ENCODE measurements around the gene VPS33A. TPM values are rescaled to one million over a fixed set of nuclear protein-coding genes. Genes with fewer than 3 reads are reported as not detected.

The VPS33A gene
- total RNA-seq, 1 experiment from 2014 or later = 18.9 TPM

DNA sequence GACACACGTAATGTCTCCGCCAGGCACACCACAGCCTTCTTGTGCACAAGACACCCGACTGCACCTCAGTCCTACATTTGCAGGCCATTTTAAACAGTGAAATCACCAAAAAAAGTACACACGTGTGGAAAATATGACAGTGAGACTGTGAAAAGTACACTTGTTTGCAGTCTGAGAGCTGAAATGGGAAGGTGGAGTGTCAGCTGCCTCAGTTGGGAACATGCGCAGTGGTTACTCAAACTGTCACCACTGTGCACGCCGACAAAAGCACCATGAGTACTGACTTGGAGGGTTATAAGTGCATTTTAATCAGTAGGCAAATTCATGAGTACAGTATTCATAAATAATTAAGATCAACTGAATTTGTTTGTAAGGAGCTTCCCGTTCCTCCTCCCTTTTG, 15.8 kb downstream of the VPS33A start:
- BruUV-seq (replicated peaks) = no TSS peak
- H3K27me3 Mint-ChIP-seq (ENCODE audit: unreplicated experiment) = no peaks in the 10 kb centered on the region
- H3K27ac Mint-ChIP-seq (ENCODE audit: unreplicated experiment) = no peak overlapping the region
- no peaks in the 10 kb centered on the region for H3K9me3 Mint-ChIP-seq (ENCODE audit: low read depth, unreplicated experiment)
- H3K4me1 Mint-ChIP-seq (ENCODE audit: low read depth, unreplicated experiment) = no peaks in the 10 kb centered on the region
- TF ChIP-seq, protein P1, sequence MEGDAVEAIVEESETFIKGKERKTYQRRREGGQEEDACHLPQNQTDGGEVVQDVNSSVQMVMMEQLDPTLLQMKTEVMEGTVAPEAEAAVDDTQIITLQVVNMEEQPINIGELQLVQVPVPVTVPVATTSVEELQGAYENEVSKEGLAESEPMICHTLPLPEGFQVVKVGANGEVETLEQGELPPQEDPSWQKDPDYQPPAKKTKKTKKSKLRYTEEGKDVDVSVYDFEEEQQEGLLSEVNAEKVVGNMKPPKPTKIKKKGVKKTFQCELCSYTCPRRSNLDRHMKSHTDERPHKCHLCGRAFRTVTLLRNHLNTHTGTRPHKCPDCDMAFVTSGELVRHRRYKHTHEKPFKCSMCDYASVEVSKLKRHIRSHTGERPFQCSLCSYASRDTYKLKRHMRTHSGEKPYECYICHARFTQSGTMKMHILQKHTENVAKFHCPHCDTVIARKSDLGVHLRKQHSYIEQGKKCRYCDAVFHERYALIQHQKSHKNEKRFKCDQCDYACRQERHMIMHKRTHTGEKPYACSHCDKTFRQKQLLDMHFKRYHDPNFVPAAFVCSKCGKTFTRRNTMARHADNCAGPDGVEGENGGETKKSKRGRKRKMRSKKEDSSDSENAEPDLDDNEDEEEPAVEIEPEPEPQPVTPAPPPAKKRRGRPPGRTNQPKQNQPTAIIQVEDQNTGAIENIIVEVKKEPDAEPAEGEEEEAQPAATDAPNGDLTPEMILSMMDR (IDR thresholded peaks at IDR 0.05; ENCODE audit: unreplicated experiment) = no peak
- no peak for DNase-seq
- peaks cover 5% of the 10 kb centered on the region for H3K36me3 Mint-ChIP-seq (ENCODE audit: insufficient read depth, unreplicated experiment)
- intact Hi-C loops (cut with micrococcal nuclease; ENCODE audit: unreplicated experiment) = no loop called here
- no peak overlapping the region for H3K4me3 Mint-ChIP-seq (ENCODE audit: low read depth, unreplicated experiment)
- CTCF ChIA-PET = no interaction called here

DNA sequence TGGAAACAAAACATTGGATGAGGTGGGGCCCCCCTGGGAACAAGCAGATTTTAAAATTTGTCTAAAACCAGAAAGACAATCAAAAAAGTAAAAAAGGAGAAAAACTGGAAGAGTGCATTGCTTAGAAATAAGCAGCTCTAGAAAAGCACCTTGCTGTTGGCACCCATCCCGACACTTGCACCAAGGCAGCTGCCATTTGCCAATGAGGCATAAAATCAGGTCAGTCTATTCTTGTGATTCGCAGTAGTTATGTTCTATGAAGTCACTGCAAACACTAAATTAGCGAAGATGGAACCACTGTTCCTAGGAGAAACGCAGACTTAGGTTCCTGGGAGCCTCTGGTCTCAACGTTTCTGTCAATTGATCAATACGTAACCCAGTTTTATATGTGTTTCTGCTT, 16.2 kb downstream of the VPS33A start:
- H3K27me3 Mint-ChIP-seq (ENCODE audit: unreplicated experiment) = no peaks in the 10 kb centered on the region
- no peaks in the 10 kb centered on the region for H3K4me1 Mint-ChIP-seq (ENCODE audit: low read depth, unreplicated experiment)
- TF ChIP-seq, protein P1 (IDR thresholded peaks at IDR 0.05; ENCODE audit: unreplicated experiment) = no peak
- CTCF ChIA-PET = no interaction called here
- no peaks in the 10 kb centered on the region for H3K9me3 Mint-ChIP-seq (ENCODE audit: low read depth, unreplicated experiment)
- DNase-seq = no peak
- peaks cover 5% of the 10 kb centered on the region for H3K36me3 Mint-ChIP-seq (ENCODE audit: insufficient read depth, unreplicated experiment)
- no TSS peak for BruUV-seq (replicated peaks)
- H3K27ac Mint-ChIP-seq (ENCODE audit: unreplicated experiment) = no peak overlapping the region
- intact Hi-C loops (cut with micrococcal nuclease; ENCODE audit: unreplicated experiment) = no loop called here
- H3K4me3 Mint-ChIP-seq (ENCODE audit: low read depth, unreplicated experiment) = no peak overlapping the region

DNA sequence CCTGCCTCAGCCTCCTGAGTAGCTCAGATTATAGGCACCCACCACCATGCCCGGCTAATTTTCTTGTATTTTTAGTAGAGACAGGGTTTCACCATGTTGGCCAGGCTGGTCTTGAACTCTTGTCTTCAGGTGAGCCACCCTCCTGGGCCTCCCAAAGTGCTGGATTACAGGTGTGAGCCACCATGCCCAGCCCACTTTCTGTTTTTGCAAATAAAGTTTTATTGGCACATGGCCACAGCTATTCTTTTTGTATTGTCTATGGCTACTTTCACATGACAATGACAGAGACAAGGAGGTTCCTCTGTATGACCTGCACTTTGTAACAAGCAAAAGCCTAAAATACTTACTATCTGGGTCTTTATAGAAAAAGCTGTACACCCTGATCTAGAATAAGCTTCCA, 20.7 kb downstream of the VPS33A start:
- CTCF ChIA-PET = interaction anchor here (0.7 kb wide), 1 partner anchor 365 kb away, joined by 5 read pairs; no protein-coding TSS in a partner anchor

DNA sequence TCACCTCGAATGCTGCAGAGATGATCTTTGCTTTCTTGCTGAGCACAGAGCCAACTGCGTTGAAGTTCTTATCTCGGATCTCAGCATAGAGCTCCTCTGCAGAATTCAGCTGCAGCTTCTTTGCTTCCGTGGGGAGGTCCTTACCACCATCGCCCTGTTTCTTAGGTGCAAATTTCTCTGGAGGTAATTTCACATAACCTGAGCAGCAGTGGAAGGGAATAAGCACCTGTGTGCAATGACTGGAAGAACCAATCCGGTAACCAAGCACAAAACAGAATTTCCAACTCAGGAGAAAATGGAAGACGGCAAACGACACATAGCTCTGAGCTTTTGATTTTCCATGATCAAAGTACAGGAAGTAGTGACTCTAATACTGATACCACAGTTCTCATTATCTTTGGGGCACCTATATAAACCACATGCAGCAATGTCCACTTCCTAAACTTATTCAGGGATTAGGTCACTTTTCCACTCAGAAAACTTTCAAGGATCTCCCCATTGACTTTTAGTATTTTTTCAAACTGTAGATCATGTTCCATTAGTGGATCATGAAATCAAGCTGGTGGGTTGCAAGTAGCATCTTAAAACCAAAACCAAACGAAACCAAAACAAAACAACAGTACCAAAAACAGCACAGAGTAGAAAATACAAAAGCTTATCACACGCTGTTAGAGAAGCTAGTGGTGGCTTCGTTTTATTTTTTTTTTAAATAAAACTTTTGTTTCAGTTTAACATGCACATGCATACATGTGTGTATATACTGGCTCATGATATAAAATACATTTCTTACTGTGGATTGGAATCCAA, 21.5 kb downstream of the VPS33A start:
- TF ChIP-seq, protein P1 (IDR thresholded peaks at IDR 0.05; ENCODE audit: unreplicated experiment) = no peak
- intact Hi-C loops (cut with micrococcal nuclease; ENCODE audit: unreplicated experiment) = no loop called here
- Mint-ChIP-seq H3K4me1 (ENCODE audit: low read depth, unreplicated experiment) (no peaks in the 10 kb centered on the region), H3K27me3 (ENCODE audit: unreplicated experiment) (no peaks in the 10 kb centered on the region), H3K36me3 (ENCODE audit: insufficient read depth, unreplicated experiment) (peaks cover 5% of the 10 kb centered on the region), H3K4me3 (ENCODE audit: low read depth, unreplicated experiment) (no peak overlapping the region), H3K27ac (ENCODE audit: unreplicated experiment) (no peak overlapping the region), H3K9me3 (ENCODE audit: low read depth, unreplicated experiment) (no peaks in the 10 kb centered on the region)
- DNase-seq = no peak
- CTCF ChIA-PET = interaction anchor here (0.7 kb wide), 2 partner anchors 8 to 17 kb away, joined by 3 to 4 read pairs; no protein-coding TSS in a partner anchor
- no TSS peak for BruUV-seq (replicated peaks)

More for the DNA sequence above, 20.7 kb downstream of the VPS33A start:
- Mint-ChIP-seq H3K36me3 (ENCODE audit: insufficient read depth, unreplicated experiment) (peaks cover 5% of the 10 kb centered on the region), H3K4me1 (ENCODE audit: low read depth, unreplicated experiment) (no peaks in the 10 kb centered on the region), H3K4me3 (ENCODE audit: low read depth, unreplicated experiment) (no peak overlapping the region), H3K27ac (ENCODE audit: unreplicated experiment) (no peak overlapping the region), H3K9me3 (ENCODE audit: low read depth, unreplicated experiment) (no peaks in the 10 kb centered on the region), H3K27me3 (ENCODE audit: unreplicated experiment) (no peaks in the 10 kb centered on the region)
- intact Hi-C loops (cut with micrococcal nuclease; ENCODE audit: unreplicated experiment) = no loop called here
- DNase-seq = no peak
- BruUV-seq (replicated peaks) = no TSS peak
- TF ChIP-seq, protein P1 (IDR thresholded peaks at IDR 0.05; ENCODE audit: unreplicated experiment) = no peak

Data from Calu3 (cell line).